SH-SY5Y (cell line): ENCODE measurements around the gene WWP2.

Source experiments
- GATA2 ChIP-seq: IDR thresholded peaks from 2 replicates; pipeline ENCODE4 v1.6.1; 2011; ENCODE audit warnings: mild to moderate bottlenecking, low read depth, low read length
- GATA3 ChIP-seq: IDR thresholded peaks from 2 replicates; pipeline ENCODE4 v1.6.1; 2011; ENCODE audit warnings: low read depth, mild to moderate bottlenecking, low read length, moderate library complexity

GRCh38 chr16:69890892-69891282 lies 128.8 kb downstream of the WWP2 start:
- no peak for TF ChIP-seq GATA3
- TF ChIP-seq GATA2 = no peak
